ENCODE data around the gene TMCC2. TPM values are rescaled to one million over a fixed set of nuclear protein-coding genes. Genes with fewer than 3 reads are reported as not detected.

The TMCC2 gene
- total RNA-seq, 4 donors from 2014 or later: 0.80 to 1.2 (median 1.1) TPM; not detected in 1

- H3K36me3 ChIP-seq: no peaks in the 10 kb centered on the region
- peaks cover 23 to 52% (median 33%) of the 10 kb centered on the region in 4 donors for H3K4me1 ChIP-seq
- in situ Hi-C loops (cut with MboI; ENCODE audit: low pct_ligation_motif_present in 1 of 4, low pct_unique_long_range_greater_than_20kb in 1 of 4, low sequenced_read_pairs in 3 of 4): loop anchor here in 2 of 4 donors (5.0 to 10.0 kb wide), 2 partner anchors 44 to 47 kb away; no protein-coding TSS in a partner anchor
- H3K9me3 ChIP-seq: no peaks in the 10 kb centered on the region
- no peaks in the 10 kb centered on the region for H3K27me3 ChIP-seq
- TF ChIP-seq CTCF (IDR thresholded peaks at IDR 0.05): peak in 4 of 5 experiments; percentile 8 to 59 (median 34)
- TF ChIP-seq POLR2AphosphoS5 (IDR thresholded peaks at IDR 0.05): peak; percentile 91 to 98 (median 97)
- peak; percentile 96 for TF ChIP-seq POLR2A (IDR thresholded peaks at IDR 0.05)
- TF ChIP-seq EP300 (IDR thresholded peaks at IDR 0.05; ENCODE audit: low read depth): no peak
- WGBS, 2 donors (ENCODE audit: low coverage in 1 of 2): 1% methylated on average over 51 of the region's 75 CpGs; no CpG with 5 or more reads in 1 of the 2 donors
- DNase-seq: peak; percentile 96
- H3K27ac ChIP-seq: peak within 1 kb of the TSS; percentile 84 to 93 (median 90)
- intact Hi-C loops (cut with DNase I; ENCODE audit: low total_unique reads): no loop called here
- peak within 1 kb of the TSS; percentile 51 to 83 (median 63) for H3K4me3 ChIP-seq
Observed at GRCh38 chr1:205321162-205321958, 93.6 kb downstream of the TMCC2 start, which contains the start of gene NUAK2. NUAK2 (minus strand) TSS chr1:205321745; CDS start chr1:205321628, 117 bp downstream.

DNA sequence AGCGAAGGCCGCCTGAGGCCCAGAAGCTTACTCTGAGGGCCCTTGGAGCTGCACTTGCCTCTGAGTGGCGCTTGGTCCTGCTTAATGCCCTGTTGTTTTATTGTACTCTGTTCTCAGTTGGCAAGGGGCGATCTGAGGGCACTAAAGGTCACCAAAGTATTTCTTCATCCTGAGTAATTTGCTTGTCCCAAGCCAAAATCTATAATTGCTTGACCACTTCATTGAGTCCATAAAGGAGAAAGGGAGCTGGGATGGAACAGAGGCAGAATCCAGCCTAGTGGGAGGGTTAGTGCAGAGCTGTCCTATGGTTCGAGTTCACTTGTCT lies 94.2 kb downstream of the TMCC2 start:
- H3K27ac ChIP-seq: peak overlapping the region; percentile 84 to 93 (median 90)
- 47% methylated on average over 5 of the region's 5 CpGs; no CpG with 5 or more reads in 1 of the 2 donors for WGBS, 2 donors (ENCODE audit: low coverage in 1 of 2)
- no peak for TF ChIP-seq EP300 (IDR thresholded peaks at IDR 0.05; ENCODE audit: low read depth)
- no peak for TF ChIP-seq POLR2A (IDR thresholded peaks at IDR 0.05)
- TF ChIP-seq CTCF (IDR thresholded peaks at IDR 0.05): no peak
- no peak for TF ChIP-seq POLR2AphosphoS5 (IDR thresholded peaks at IDR 0.05)
- no peaks in the 10 kb centered on the region for H3K27me3 ChIP-seq
- no peak for DNase-seq
- peaks cover 20 to 46% (median 28%) of the 10 kb centered on the region in 4 donors for H3K4me1 ChIP-seq
- H3K4me3 ChIP-seq: peak overlapping the region in 3 of 4 donors; percentile 57 to 83 (median 69)
- intact Hi-C loops (cut with DNase I; ENCODE audit: low total_unique reads): no loop called here
- H3K36me3 ChIP-seq: no peaks in the 10 kb centered on the region
- in situ Hi-C loops (cut with MboI; ENCODE audit: low pct_ligation_motif_present in 1 of 4, low pct_unique_long_range_greater_than_20kb in 1 of 4, low sequenced_read_pairs in 3 of 4): loop anchor here in 2 of 4 donors (5.0 to 10.0 kb wide), 2 partner anchors 45 to 47 kb away; no protein-coding TSS in a partner anchor
- H3K9me3 ChIP-seq: no peaks in the 10 kb centered on the region

Other genes starting within 250 kb of the TMCC2 start
- 1 to 10 TPM; 1.4 to 6.7 (median 1.8) TPM for gene CNTN2, start 184.7 kb upstream of the TMCC2 start, total RNA-seq
- gene TMEM81, start 143.5 kb upstream of the TMCC2 start, total RNA-seq: 1 to 10 TPM in 2 of 4 donors, not detected in 2; 2.9 to 3.7 TPM
- gene RBBP5, start 106.0 kb upstream of the TMCC2 start, total RNA-seq: 10 to 100 TPM in 2 of 4 donors, 1 to 10 TPM in 2; 4.0 to 15.6 (median 10.2) TPM
- gene DSTYK, start 16.2 kb upstream of the TMCC2 start, total RNA-seq: 1 to 10 TPM; 2.2 to 9.8 (median 6.5) TPM
- 10 to 100 TPM; 12.5 to 46.8 (median 24.4) TPM for gene NUAK2, start 93.8 kb downstream of the TMCC2 start, total RNA-seq
- gene KLHDC8A, start 129.0 kb downstream of the TMCC2 start, total RNA-seq: under 1 TPM in 2 of 4 donors, not detected in 2; 0.32 to 0.41 TPM
- gene LEMD1, start 194.1 kb downstream of the TMCC2 start, total RNA-seq: not detected
- under 1 TPM in 1 of 4 donors, not detected in 3; 0.48 TPM for gene BLACAT1, start 228.1 kb downstream of the TMCC2 start, total RNA-seq

Measured in transverse colon (tissue), 4 donors.